Kasumi-1 (cell line): Measurements from ENCODE around the gene FTSJ3.

ENCODE experiments used
- DNase-seq, 2 experiments: peaks; one replicate each; lab custom pipeline; 2025; lab: John Stamatoyannopoulos, UW

Gene FTSJ3

GRCh38 chr17:63842540-63843386 is 15.3 kb upstream of the FTSJ3 start, which contains the start of gene SMARCD2:
Gene SMARCD2, minus strand, starts transcription at chr17:63842685. Its CDS starts 11 bp downstream, at chr17:63842674.
- peak; percentile 97 to 99 for DNase-seq

- DNase-seq, result peak in 1 of 2 experiments; percentile 58
Observed at GRCh38 chr17:63842173-63842539, 14.7 kb upstream of the FTSJ3 start.

- no peak for DNase-seq
Observed at GRCh38 chr17:63841350-63842172, 14.1 kb upstream of the FTSJ3 start.

GRCh38 chr17:63840591-63841349 is 13.3 kb upstream of the FTSJ3 start:
- no peak for DNase-seq

GRCh38 chr17:63838631-63839171 is 11.2 kb upstream of the FTSJ3 start:
- DNase-seq, result no peak

GRCh38 chr17:63837962-63838600 is 10.6 kb upstream of the FTSJ3 start:
- DNase-seq, result no peak

GRCh38 chr17:63837480-63837879 is 10.0 kb upstream of the FTSJ3 start:
- DNase-seq, result no peak

GRCh38 chr17:63836811-63837210 is 9.3 kb upstream of the FTSJ3 start:
- no peak for DNase-seq

- DNase-seq, result no peak
Observed at GRCh38 chr17:63835167-63835720, 7.8 kb upstream of the FTSJ3 start.

GRCh38 chr17:63834431-63835166 is 7.1 kb upstream of the FTSJ3 start:
- peak; percentile 96 to 97 for DNase-seq

GRCh38 chr17:63833741-63834373 is 6.4 kb upstream of the FTSJ3 start:
- DNase-seq, result no peak

- DNase-seq, result no peak
Observed at GRCh38 chr17:63833026-63833740, 5.7 kb upstream of the FTSJ3 start.

- DNase-seq, result peak; percentile 42 to 55
Observed at GRCh38 chr17:63832455-63832854, 5.0 kb upstream of the FTSJ3 start.

- DNase-seq, result no peak
Observed at GRCh38 chr17:63832014-63832413, 4.6 kb upstream of the FTSJ3 start.

GRCh38 chr17:63831505-63831904 is 4.0 kb upstream of the FTSJ3 start:
- no peak for DNase-seq

- DNase-seq, result no peak
Observed at GRCh38 chr17:63830904-63831491, 3.5 kb upstream of the FTSJ3 start.

- no peak for DNase-seq
Observed at GRCh38 chr17:63830278-63830677, 2.8 kb upstream of the FTSJ3 start.

- no peak for DNase-seq
Observed at GRCh38 chr17:63828936-63829335, 1.5 kb upstream of the FTSJ3 start.

GRCh38 chr17:63827801-63828221 is 348 bp upstream of the FTSJ3 start:
- no peak for DNase-seq
